ENCODE data around the gene CCR6.

DNA sequence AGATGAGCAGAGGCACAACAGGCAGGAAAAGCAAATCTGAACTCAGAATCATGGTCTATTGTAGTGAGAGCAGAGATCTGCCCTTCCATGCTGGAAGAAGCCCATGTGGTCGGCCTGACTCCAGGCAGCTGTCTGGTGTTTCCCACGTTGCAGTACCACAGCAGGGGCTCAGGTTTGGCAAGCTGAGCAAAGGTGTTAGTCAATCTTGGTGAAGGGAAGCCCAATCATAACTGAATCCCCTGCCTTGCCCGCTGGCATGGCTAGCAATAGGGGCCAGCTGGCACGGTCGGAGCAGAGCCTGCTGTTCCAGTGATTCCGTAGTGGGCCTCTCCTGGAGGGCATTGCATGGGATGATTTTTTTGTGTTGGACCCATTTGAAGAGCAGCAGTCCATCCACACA lies 17.8 kb upstream of the CCR6 start:
- no peak for TF ChIP-seq POLR2A (IDR thresholded peaks at IDR 0.05)
- TF ChIP-seq, protein P1, sequence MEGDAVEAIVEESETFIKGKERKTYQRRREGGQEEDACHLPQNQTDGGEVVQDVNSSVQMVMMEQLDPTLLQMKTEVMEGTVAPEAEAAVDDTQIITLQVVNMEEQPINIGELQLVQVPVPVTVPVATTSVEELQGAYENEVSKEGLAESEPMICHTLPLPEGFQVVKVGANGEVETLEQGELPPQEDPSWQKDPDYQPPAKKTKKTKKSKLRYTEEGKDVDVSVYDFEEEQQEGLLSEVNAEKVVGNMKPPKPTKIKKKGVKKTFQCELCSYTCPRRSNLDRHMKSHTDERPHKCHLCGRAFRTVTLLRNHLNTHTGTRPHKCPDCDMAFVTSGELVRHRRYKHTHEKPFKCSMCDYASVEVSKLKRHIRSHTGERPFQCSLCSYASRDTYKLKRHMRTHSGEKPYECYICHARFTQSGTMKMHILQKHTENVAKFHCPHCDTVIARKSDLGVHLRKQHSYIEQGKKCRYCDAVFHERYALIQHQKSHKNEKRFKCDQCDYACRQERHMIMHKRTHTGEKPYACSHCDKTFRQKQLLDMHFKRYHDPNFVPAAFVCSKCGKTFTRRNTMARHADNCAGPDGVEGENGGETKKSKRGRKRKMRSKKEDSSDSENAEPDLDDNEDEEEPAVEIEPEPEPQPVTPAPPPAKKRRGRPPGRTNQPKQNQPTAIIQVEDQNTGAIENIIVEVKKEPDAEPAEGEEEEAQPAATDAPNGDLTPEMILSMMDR (IDR thresholded peaks at IDR 0.05): no peak
